HL-60 (cell line): ENCODE data around the gene HNRNPL.

ENCODE experiments used
- GABPA ChIP-seq: IDR thresholded peaks from 2 replicates; pipeline ENCODE4 v1.6.1; 2012; ENCODE audit warnings: low read depth
- POLR2AphosphoS5 ChIP-seq: IDR thresholded peaks from 2 replicates; pipeline ENCODE4 v1.6.1; 2012; ENCODE audit warnings: low read depth
- TF ChIP-seq, protein P1 (sequence below): IDR thresholded peaks from one replicate; pipeline ENCODE4 v1.5.1; 2011; ENCODE audit warnings: low read length, control low read depth, inconsistent platforms; ENCODE audit not compliant: insufficient read depth
- TF ChIP-seq, protein P2 (sequence below): IDR thresholded peaks from 2 replicates; pipeline ENCODE4 v1.6.1; 2012; ENCODE audit warnings: low read depth; ENCODE audit not compliant: insufficient replicate concordance

DNA sequence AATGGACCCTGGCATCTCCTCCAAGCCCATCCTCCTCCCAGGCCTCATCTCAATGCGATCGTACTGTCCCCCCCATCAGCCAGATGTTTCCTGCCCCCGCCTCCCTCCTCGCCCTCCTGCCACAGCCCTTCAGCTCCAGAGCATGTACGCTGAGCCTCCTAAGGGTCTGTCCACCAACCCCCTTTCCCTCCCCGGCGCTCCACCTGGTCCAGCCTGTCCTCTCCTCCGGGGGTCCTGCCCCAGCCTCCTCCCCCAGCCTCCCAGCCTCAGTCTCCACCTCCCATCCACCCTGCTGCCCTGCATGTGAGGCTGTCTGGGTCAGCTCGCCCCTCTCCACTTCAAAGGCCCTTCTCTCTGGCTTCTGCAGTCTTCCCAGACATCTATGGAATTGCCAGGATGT, 45.2 kb upstream of the HNRNPL start:
- TF ChIP-seq, protein P1, sequence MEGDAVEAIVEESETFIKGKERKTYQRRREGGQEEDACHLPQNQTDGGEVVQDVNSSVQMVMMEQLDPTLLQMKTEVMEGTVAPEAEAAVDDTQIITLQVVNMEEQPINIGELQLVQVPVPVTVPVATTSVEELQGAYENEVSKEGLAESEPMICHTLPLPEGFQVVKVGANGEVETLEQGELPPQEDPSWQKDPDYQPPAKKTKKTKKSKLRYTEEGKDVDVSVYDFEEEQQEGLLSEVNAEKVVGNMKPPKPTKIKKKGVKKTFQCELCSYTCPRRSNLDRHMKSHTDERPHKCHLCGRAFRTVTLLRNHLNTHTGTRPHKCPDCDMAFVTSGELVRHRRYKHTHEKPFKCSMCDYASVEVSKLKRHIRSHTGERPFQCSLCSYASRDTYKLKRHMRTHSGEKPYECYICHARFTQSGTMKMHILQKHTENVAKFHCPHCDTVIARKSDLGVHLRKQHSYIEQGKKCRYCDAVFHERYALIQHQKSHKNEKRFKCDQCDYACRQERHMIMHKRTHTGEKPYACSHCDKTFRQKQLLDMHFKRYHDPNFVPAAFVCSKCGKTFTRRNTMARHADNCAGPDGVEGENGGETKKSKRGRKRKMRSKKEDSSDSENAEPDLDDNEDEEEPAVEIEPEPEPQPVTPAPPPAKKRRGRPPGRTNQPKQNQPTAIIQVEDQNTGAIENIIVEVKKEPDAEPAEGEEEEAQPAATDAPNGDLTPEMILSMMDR = no peak
- TF ChIP-seq GABPA (no peak), POLR2AphosphoS5 (no peak)
- TF ChIP-seq, protein P2, sequence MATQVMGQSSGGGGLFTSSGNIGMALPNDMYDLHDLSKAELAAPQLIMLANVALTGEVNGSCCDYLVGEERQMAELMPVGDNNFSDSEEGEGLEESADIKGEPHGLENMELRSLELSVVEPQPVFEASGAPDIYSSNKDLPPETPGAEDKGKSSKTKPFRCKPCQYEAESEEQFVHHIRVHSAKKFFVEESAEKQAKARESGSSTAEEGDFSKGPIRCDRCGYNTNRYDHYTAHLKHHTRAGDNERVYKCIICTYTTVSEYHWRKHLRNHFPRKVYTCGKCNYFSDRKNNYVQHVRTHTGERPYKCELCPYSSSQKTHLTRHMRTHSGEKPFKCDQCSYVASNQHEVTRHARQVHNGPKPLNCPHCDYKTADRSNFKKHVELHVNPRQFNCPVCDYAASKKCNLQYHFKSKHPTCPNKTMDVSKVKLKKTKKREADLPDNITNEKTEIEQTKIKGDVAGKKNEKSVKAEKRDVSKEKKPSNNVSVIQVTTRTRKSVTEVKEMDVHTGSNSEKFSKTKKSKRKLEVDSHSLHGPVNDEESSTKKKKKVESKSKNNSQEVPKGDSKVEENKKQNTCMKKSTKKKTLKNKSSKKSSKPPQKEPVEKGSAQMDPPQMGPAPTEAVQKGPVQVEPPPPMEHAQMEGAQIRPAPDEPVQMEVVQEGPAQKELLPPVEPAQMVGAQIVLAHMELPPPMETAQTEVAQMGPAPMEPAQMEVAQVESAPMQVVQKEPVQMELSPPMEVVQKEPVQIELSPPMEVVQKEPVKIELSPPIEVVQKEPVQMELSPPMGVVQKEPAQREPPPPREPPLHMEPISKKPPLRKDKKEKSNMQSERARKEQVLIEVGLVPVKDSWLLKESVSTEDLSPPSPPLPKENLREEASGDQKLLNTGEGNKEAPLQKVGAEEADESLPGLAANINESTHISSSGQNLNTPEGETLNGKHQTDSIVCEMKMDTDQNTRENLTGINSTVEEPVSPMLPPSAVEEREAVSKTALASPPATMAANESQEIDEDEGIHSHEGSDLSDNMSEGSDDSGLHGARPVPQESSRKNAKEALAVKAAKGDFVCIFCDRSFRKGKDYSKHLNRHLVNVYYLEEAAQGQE = no peak
